Neuronal stem cell (in vitro differentiated cells): Measurements from ENCODE around the gene XPNPEP2.

ENCODE experiments used
- DNase-seq: peaks from one replicate; pipeline ENCODE4 v3.0.0-alpha.2; 2013; ENCODE audit warnings: low spot score
- H2AFZ ChIP-seq: one replicate; pipeline ENCODE4 v1.6.1; 2013; ENCODE audit warnings: mild to moderate bottlenecking, low read length, inconsistent platforms
- H2AK5ac ChIP-seq: 2 replicates; pipeline ENCODE4 v1.6.1; 2013; ENCODE audit warnings: low read depth, mild to moderate bottlenecking, inconsistent platforms, low read length, moderate library complexity, mixed read lengths
- H2BK120ac ChIP-seq: 2 replicates; pipeline ENCODE4 v1.6.1; 2013; ENCODE audit warnings: low read depth, mild to moderate bottlenecking, inconsistent platforms, low read length, moderate library complexity, mixed read lengths
- H2BK12ac ChIP-seq: one replicate; pipeline ENCODE4 v1.6.1; 2013; ENCODE audit warnings: low read length, inconsistent platforms
- H2BK15ac ChIP-seq: 2 replicates; pipeline ENCODE4 v1.6.1; 2013; ENCODE audit warnings: mild to moderate bottlenecking, low read length, inconsistent platforms, mixed read lengths
- H2BK5ac ChIP-seq: one replicate; pipeline ENCODE4 v1.6.1; 2013; ENCODE audit warnings: inconsistent platforms, mild to moderate bottlenecking, low read length, moderate library complexity
- H3K14ac ChIP-seq: one replicate; pipeline ENCODE4 v1.6.1; 2013; ENCODE audit warnings: low read length, inconsistent platforms
- H3K18ac ChIP-seq: 2 replicates; pipeline ENCODE4 v1.6.1; 2013; ENCODE audit warnings: low read length, inconsistent platforms
- H3K23ac ChIP-seq: 2 replicates; pipeline ENCODE4 v1.6.1; 2013; ENCODE audit warnings: low read depth, mild to moderate bottlenecking, mixed read lengths, low read length, inconsistent platforms; ENCODE audit not compliant: poor library complexity
- H3K27ac ChIP-seq: replicated peaks from 3 replicates; pipeline ENCODE4 v1.5.1; 2013; ENCODE audit warnings: low read length, inconsistent platforms
- H3K27me3 ChIP-seq, 3 experiments: 2 replicates each; pipeline ENCODE4 v1.6.1; 2013; ENCODE audit warnings: low read length in 3 of 3, mild to moderate bottlenecking in 2 of 3, inconsistent platforms in 1 of 3, low read depth in 1 of 3, mixed read lengths in 1 of 3, moderate library complexity in 1 of 3; ENCODE audit not compliant: control insufficient read depth in 3 of 3, insufficient read depth in 3 of 3
- H3K36me3 ChIP-seq, 2 donors: replicated peaks in 1 of 2; 2 replicates each; pipeline ENCODE4 v1.6.1; 2013; ENCODE audit warnings: low read length in 2 of 2; ENCODE audit not compliant: control insufficient read depth in 2 of 2, insufficient read depth in 2 of 2
- H3K4ac ChIP-seq: 2 replicates; pipeline ENCODE4 v1.6.1; 2013; ENCODE audit warnings: inconsistent platforms, mild to moderate bottlenecking, low read length, moderate library complexity
- H3K4me1 ChIP-seq, 2 donors: 1 replicate in 1 of 2; 2 replicates in 1 of 2; pipeline ENCODE4 v1.6.1; 2013; ENCODE audit warnings: low read length in 2 of 2, low read depth in 1 of 2; ENCODE audit not compliant: control insufficient read depth in 2 of 2, insufficient read depth in 1 of 2
- H3K4me2 ChIP-seq: one replicate; pipeline ENCODE4 v1.6.1; 2013; ENCODE audit warnings: mild to moderate bottlenecking, low read length, inconsistent platforms; ENCODE audit not compliant: insufficient read depth, poor library complexity, severe bottlenecking
- H3K4me3 ChIP-seq, 2 donors: 2 replicates each; pipeline ENCODE4 v1.5.1; 2013; ENCODE audit warnings: low read length in 2 of 2, mild to moderate bottlenecking in 2 of 2, inconsistent platforms in 1 of 2, moderate library complexity in 1 of 2
- H3K79me1 ChIP-seq: one replicate; pipeline ENCODE4 v1.6.1; 2013; ENCODE audit warnings: low read depth, mild to moderate bottlenecking, inconsistent platforms, low read length, moderate library complexity
- H3K9ac ChIP-seq: one replicate; pipeline ENCODE4 v1.6.1; 2013; ENCODE audit warnings: mild to moderate bottlenecking, low read depth, low read length, inconsistent platforms; ENCODE audit not compliant: poor library complexity
- H3K9me3 ChIP-seq, 2 donors: replicated peaks in 1 of 2; 2 replicates each; pipeline versions ENCODE3 to v1.6.1; 2013; ENCODE audit warnings: low read length in 2 of 2, mild to moderate bottlenecking in 2 of 2, inconsistent platforms in 1 of 2, low read depth in 1 of 2, mixed read lengths in 1 of 2, moderate library complexity in 1 of 2; ENCODE audit not compliant: control insufficient read depth in 2 of 2, insufficient read depth in 1 of 2
- H4K8ac ChIP-seq: one replicate; pipeline ENCODE4 v1.6.1; 2013; ENCODE audit warnings: low read depth, mild to moderate bottlenecking, inconsistent platforms, low read length, moderate library complexity
- H4K91ac ChIP-seq: one replicate; pipeline ENCODE4 v1.6.1; 2013; ENCODE audit warnings: low read length, low read depth, mild to moderate bottlenecking, inconsistent platforms; ENCODE audit not compliant: poor library complexity
- WGBS, 2 donors: extraction: QIAGEN DNeasy Blood & Tissue Kit; methylation state at CpG; one replicate each; pipeline ENCODE4 v1.1.7; 2013; ENCODE audit warnings: missing lambda C conversion rate in 2 of 2, mixed read lengths in 1 of 2; ENCODE audit not compliant: insufficient read length in 2 of 2, insufficient replicate concordance in 1 of 2; ENCODE audit errors: extremely low coverage in 2 of 2; 5-methylcytosine and 5-hydroxymethylcytosine counted together

XPNPEP2 gene

DNA sequence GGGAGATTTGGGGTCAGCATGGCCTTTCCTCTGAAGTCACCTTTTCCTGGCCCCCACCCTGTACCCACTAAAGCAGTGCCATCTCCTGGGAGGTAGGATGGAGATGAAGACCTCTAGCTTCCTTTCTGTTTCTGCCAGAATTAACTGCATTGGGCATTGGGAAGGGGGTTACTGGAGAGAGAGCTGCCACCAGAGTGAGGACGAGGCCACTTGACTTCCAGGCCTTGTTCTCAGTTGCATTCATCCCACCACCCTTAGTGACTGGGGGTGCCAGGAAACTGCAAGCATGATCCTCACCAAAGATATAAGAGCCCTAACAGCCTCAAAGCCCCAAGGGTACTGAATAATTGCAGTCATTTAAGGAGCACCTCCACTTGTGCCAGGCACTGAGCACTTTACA, 56.8 kb downstream of the XPNPEP2 start:
- Histone ChIP-seq H2BK12ac (no peak overlapping the region), H3K4me1 (no peaks in the 10 kb centered on the region), H3K79me1 (no peaks in the 10 kb centered on the region), H3K36me3 (peaks cover 0 to 3% of the 10 kb centered on the region in 2 donors), H4K91ac (no peak overlapping the region), H4K8ac (no peak overlapping the region), H3K4me2 (no peak overlapping the region), H3K4me3 (no peak overlapping the region), H3K9ac (no peak overlapping the region), H3K27me3 (no peaks in the 10 kb centered on the region), H3K14ac (no peak overlapping the region), H3K18ac (no peak overlapping the region), H2BK5ac (no peak overlapping the region), H3K4ac (no peak overlapping the region), H2BK15ac (no peak overlapping the region), H3K9me3 (no peaks in the 10 kb centered on the region), H2AFZ (no peak overlapping the region), H2AK5ac (no peak overlapping the region), H2BK120ac (no peak overlapping the region), H3K27ac (no peak overlapping the region), H3K23ac (no peak overlapping the region)
- no CpG with 5 or more reads among the region's 1 CpG for WGBS, 2 donors
- no peak for DNase-seq

- no peak for DNase-seq
- Histone ChIP-seq H4K8ac (no peak overlapping the region), H2BK15ac (no peak overlapping the region), H4K91ac (no peak overlapping the region), H3K27ac (no peak overlapping the region), H2BK5ac (no peak overlapping the region), H2BK12ac (no peak overlapping the region), H3K4me1 (no peaks in the 10 kb centered on the region), H3K14ac (no peak overlapping the region), H3K18ac (no peak overlapping the region), H3K27me3 (no peaks in the 10 kb centered on the region), H3K23ac (no peak overlapping the region), H2BK120ac (no peak overlapping the region), H3K9ac (no peak overlapping the region), H3K79me1 (no peaks in the 10 kb centered on the region), H3K4me2 (no peak overlapping the region), H3K9me3 (no peaks in the 10 kb centered on the region), H2AK5ac (no peak overlapping the region), H2AFZ (no peak overlapping the region), H3K4me3 (no peak overlapping the region), H3K4ac (no peak overlapping the region), H3K36me3 (peaks cover 0 to 3% of the 10 kb centered on the region in 2 donors)
- WGBS, 2 donors: no CpG with 5 or more reads among the region's 4 CpGs
Observed at GRCh38 chrX:129797251-129797906, 58.6 kb downstream of the XPNPEP2 start.

GRCh38 chrX:129798456-129798855, 59.7 kb downstream of the XPNPEP2 start:
- H3K9me3 ChIP-seq: no peaks in the 10 kb centered on the region
- no CpG with 5 or more reads among the region's 3 CpGs for WGBS, 2 donors
- DNase-seq: no peak

GRCh38 chrX:129798888-129799287, 60.1 kb downstream of the XPNPEP2 start:
- H3K9ac ChIP-seq: no peak overlapping the region
- H3K27ac ChIP-seq: no peak overlapping the region
- no peak overlapping the region for H4K91ac ChIP-seq
- no peak overlapping the region for H3K14ac ChIP-seq
- no peak overlapping the region for H3K4me3 ChIP-seq
- H3K36me3 ChIP-seq: peaks cover 0 to 3% of the 10 kb centered on the region in 2 donors
- H2BK12ac ChIP-seq: no peak overlapping the region
- H2BK120ac ChIP-seq: no peak overlapping the region
- no peak overlapping the region for H3K4me2 ChIP-seq
- WGBS, 2 donors: no CpG with 5 or more reads among the region's 5 CpGs
- H4K8ac ChIP-seq: no peak overlapping the region
- no peak overlapping the region for H2AK5ac ChIP-seq
- no peak for DNase-seq
- H3K9me3 ChIP-seq: no peaks in the 10 kb centered on the region
- no peak overlapping the region for H2AFZ ChIP-seq
- no peaks in the 10 kb centered on the region for H3K27me3 ChIP-seq
- no peak overlapping the region for H3K23ac ChIP-seq
- H2BK5ac ChIP-seq: no peak overlapping the region
- H3K4ac ChIP-seq: no peak overlapping the region
- H2BK15ac ChIP-seq: no peak overlapping the region
- peaks cover 3 to 5% of the 10 kb centered on the region in 2 donors for H3K4me1 ChIP-seq
- H3K18ac ChIP-seq: no peak overlapping the region
- H3K79me1 ChIP-seq: no peaks in the 10 kb centered on the region

More at GRCh38 chrX:129798456-129798855, 59.7 kb downstream of the XPNPEP2 start:
- Histone ChIP-seq H3K27me3 (no peaks in the 10 kb centered on the region), H3K23ac (no peak overlapping the region), H4K91ac (no peak overlapping the region), H3K4me3 (no peak overlapping the region), H3K4ac (no peak overlapping the region), H3K36me3 (peaks cover 0 to 3% of the 10 kb centered on the region in 2 donors), H4K8ac (no peak overlapping the region), H3K4me1 (peaks cover 1 to 3% of the 10 kb centered on the region in 2 donors), H2BK15ac (no peak overlapping the region), H2BK120ac (no peak overlapping the region), H3K27ac (no peak overlapping the region), H3K79me1 (no peaks in the 10 kb centered on the region), H2AFZ (no peak overlapping the region), H2BK12ac (no peak overlapping the region), H3K9ac (no peak overlapping the region), H2BK5ac (no peak overlapping the region), H2AK5ac (no peak overlapping the region), H3K14ac (no peak overlapping the region), H3K18ac (no peak overlapping the region), H3K4me2 (no peak overlapping the region)
